ENCODE data around the gene RBFOX2. TPM values are rescaled to one million over a fixed set of nuclear protein-coding genes. Genes with fewer than 3 reads are reported as not detected.

RBFOX2 gene
- total and polyA plus RNA-seq, 4 donors, result 14.2 to 53.6 (median 25.6) TPM

DNA sequence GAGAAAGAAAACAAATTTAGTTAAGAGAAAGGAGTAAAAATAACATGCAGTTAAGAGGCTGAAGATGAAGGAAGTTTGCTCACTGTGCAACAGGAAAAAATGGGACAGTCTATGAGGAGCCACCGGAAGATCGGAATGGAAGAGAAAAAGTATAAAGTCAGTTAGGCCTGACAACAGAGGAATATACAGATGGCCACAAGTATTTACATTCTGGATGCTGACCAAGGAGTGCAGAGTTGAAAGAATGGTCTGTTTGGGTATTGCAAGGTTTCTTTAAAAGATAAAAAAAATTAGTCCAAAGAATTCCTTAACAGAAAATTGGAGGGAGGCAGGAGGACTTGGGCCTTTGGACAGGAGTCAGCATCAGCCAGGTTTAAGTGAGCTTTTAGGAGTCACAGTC lies 37.5 kb downstream of the RBFOX2 start:
- no peaks in the 10 kb centered on the region for H3K9me3 ChIP-seq (ENCODE audit: control insufficient read depth in 4 of 4, low read length in 3 of 4)
- H3K36me3 ChIP-seq (ENCODE audit: control insufficient read depth in 4 of 4, insufficient read depth in 3 of 4, low read depth in 1 of 4, low read length in 3 of 4), result no peaks in the 10 kb centered on the region
- no peak overlapping the region for H3K4me3 ChIP-seq (ENCODE audit: low read depth in 1 of 3, low read length in 3 of 3)
- H3K27ac ChIP-seq (ENCODE audit: low read depth in 1 of 2, low read length in 2 of 2), result no peak overlapping the region
- DNase-seq (ENCODE audit: low spot score), result no peak
- no peak overlapping the region for H3K9ac ChIP-seq (ENCODE audit: low read depth in 1 of 2, low read length in 2 of 2)
- H3K4me1 ChIP-seq (ENCODE audit: control insufficient read depth in 4 of 4, insufficient read depth in 4 of 4, low read length in 3 of 4), result peaks cover 7 to 71% (median 47%) of the 10 kb centered on the region in 4 donors
- no peaks in the 10 kb centered on the region for H3K27me3 ChIP-seq (ENCODE audit: control insufficient read depth in 4 of 4, insufficient read depth in 4 of 4, low read length in 3 of 4)
- TF ChIP-seq FOXA2 (IDR thresholded peaks at IDR 0.05) (no peak), EGR1 (IDR thresholded peaks at IDR 0.05; ENCODE audit: low read depth in 2 of 2) (no peak), ATF3 (IDR thresholded peaks at IDR 0.05) (no peak), HNF4A (conservative IDR thresholded peaks at IDR 0.05) (no peak), GABPA (IDR thresholded peaks at IDR 0.05 in 1 of 2, conservative IDR thresholded peaks at IDR 0.05 in 1 of 2) (no peak), FOXA1 (IDR thresholded peaks at IDR 0.05) (no peak), CTCF (IDR thresholded peaks at IDR 0.05; ENCODE audit: low read depth, low read length, missing input control) (no peak), RXRA (IDR thresholded peaks at IDR 0.05) (no peak), SP1 (IDR thresholded peaks at IDR 0.05) (no peak), HNF4G (IDR thresholded peaks at IDR 0.05) (no peak), YY1 (IDR thresholded peaks at IDR 0.05) (no peak), NR2F2 (IDR thresholded peaks at IDR 0.05) (no peak), RAD21 (IDR thresholded peaks at IDR 0.05) (no peak)
- TF ChIP-seq, protein P1, sequence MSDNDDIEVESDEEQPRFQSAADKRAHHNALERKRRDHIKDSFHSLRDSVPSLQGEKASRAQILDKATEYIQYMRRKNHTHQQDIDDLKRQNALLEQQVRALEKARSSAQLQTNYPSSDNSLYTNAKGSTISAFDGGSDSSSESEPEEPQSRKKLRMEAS (IDR thresholded peaks at IDR 0.05), result no peak
- TF ChIP-seq, protein P2, sequence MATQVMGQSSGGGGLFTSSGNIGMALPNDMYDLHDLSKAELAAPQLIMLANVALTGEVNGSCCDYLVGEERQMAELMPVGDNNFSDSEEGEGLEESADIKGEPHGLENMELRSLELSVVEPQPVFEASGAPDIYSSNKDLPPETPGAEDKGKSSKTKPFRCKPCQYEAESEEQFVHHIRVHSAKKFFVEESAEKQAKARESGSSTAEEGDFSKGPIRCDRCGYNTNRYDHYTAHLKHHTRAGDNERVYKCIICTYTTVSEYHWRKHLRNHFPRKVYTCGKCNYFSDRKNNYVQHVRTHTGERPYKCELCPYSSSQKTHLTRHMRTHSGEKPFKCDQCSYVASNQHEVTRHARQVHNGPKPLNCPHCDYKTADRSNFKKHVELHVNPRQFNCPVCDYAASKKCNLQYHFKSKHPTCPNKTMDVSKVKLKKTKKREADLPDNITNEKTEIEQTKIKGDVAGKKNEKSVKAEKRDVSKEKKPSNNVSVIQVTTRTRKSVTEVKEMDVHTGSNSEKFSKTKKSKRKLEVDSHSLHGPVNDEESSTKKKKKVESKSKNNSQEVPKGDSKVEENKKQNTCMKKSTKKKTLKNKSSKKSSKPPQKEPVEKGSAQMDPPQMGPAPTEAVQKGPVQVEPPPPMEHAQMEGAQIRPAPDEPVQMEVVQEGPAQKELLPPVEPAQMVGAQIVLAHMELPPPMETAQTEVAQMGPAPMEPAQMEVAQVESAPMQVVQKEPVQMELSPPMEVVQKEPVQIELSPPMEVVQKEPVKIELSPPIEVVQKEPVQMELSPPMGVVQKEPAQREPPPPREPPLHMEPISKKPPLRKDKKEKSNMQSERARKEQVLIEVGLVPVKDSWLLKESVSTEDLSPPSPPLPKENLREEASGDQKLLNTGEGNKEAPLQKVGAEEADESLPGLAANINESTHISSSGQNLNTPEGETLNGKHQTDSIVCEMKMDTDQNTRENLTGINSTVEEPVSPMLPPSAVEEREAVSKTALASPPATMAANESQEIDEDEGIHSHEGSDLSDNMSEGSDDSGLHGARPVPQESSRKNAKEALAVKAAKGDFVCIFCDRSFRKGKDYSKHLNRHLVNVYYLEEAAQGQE (IDR thresholded peaks at IDR 0.05), result no peak
- TF ChIP-seq, protein P3, sequence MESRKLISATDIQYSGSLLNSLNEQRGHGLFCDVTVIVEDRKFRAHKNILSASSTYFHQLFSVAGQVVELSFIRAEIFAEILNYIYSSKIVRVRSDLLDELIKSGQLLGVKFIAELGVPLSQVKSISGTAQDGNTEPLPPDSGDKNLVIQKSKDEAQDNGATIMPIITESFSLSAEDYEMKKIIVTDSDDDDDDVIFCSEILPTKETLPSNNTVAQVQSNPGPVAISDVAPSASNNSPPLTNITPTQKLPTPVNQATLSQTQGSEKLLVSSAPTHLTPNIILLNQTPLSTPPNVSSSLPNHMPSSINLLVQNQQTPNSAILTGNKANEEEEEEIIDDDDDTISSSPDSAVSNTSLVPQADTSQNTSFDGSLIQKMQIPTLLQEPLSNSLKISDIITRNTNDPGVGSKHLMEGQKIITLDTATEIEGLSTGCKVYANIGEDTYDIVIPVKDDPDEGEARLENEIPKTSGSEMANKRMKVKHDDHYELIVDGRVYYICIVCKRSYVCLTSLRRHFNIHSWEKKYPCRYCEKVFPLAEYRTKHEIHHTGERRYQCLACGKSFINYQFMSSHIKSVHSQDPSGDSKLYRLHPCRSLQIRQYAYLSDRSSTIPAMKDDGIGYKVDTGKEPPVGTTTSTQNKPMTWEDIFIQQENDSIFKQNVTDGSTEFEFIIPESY (IDR thresholded peaks at IDR 0.05), result no peak
- WGBS, result 80% methylated on average over 2 of the region's 2 CpGs

GRCh38 chr22:35988030-35988429 lies 40.6 kb downstream of the RBFOX2 start:
- TF ChIP-seq HNF4A (conservative IDR thresholded peaks at IDR 0.05) (peak in 1 of 2 donors; percentile 17), HNF4G (IDR thresholded peaks at IDR 0.05) (no peak)
- Histone ChIP-seq H3K9ac (ENCODE audit: low read depth in 1 of 2, low read length in 2 of 2) (no peak overlapping the region), H3K36me3 (ENCODE audit: control insufficient read depth in 4 of 4, insufficient read depth in 3 of 4, low read depth in 1 of 4, low read length in 3 of 4) (no peaks in the 10 kb centered on the region), H3K27ac (ENCODE audit: low read depth in 1 of 2, low read length in 2 of 2) (no peak overlapping the region), H3K4me3 (ENCODE audit: low read depth in 1 of 3, low read length in 3 of 3) (no peak overlapping the region), H3K4me1 (ENCODE audit: control insufficient read depth in 4 of 4, insufficient read depth in 4 of 4, low read length in 3 of 4) (peaks cover 8 to 69% (median 45%) of the 10 kb centered on the region in 4 donors), H3K27me3 (ENCODE audit: control insufficient read depth in 4 of 4, insufficient read depth in 4 of 4, low read length in 3 of 4) (no peaks in the 10 kb centered on the region), H3K9me3 (ENCODE audit: control insufficient read depth in 4 of 4, low read length in 3 of 4) (no peaks in the 10 kb centered on the region)
- DNase-seq (ENCODE audit: low spot score), result no peak
- 46% methylated on average over 4 of the region's 4 CpGs for WGBS
